Hepatocyte (in vitro differentiated cells): ENCODE measurements around the gene FICD.

Experiments used
- CTCF ChIP-seq: fragments of 200-600 bp; sonication (generic); IDR thresholded peaks from 2 replicates; pipeline ENCODE4 v1.5.1; 2016; ENCODE audit warnings: antibody characterized with exemption, mild to moderate bottlenecking; ENCODE audit not compliant: poor library complexity
- EZH2 ChIP-seq: fragments of 200-600 bp; sonication (generic); IDR thresholded peaks from 2 replicates; pipeline ENCODE4 v1.6.1; 2016; ENCODE audit warnings: antibody characterized with exemption, mild to moderate bottlenecking, borderline replicate concordance

GRCh38 chr12:108468196-108468968 lies 46.7 kb upstream of the FICD start:
- TF ChIP-seq CTCF (no peak), EZH2 (no peak)
